ENCODE results near the gene PSMD9. TPM values are rescaled to one million over a fixed set of nuclear protein-coding genes. Genes with fewer than 3 reads are reported as not detected.

PSMD9 gene
- total RNA-seq, 1 experiment from 2014 or later = 55.5 TPM

DNA sequence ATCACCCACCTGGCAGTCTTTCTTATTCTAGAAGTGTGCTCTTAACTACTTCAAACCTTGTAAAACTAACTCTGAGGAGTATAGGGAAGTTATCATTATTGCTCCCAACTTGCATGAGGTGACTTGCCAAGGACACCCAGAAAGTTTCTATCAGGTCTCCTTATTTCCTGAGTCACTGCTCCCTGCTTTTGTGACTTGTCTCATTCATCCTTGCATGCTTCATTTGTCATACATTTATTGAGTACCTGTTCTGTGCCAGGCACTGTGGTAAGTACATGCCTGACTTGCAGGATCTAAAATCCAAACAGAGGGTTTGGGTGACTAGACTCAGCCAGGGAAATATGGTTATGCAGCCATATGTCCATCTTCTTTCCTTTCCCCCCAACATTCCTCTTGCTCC, 55.3 kb downstream of the PSMD9 start:
- no peak overlapping the region for H3K4me2 ChIP-seq (ENCODE audit: low read length)
- H3K79me2 ChIP-seq (ENCODE audit: insufficient read depth, low read length) = no peaks in the 10 kb centered on the region
- H3K4me1 ChIP-seq (ENCODE audit: control insufficient read depth in 1 of 2, insufficient read depth in 2 of 2, low read length in 2 of 2) = no peaks in the 10 kb centered on the region
- H3K9me2 ChIP-seq (ENCODE audit: insufficient read depth) = no peaks in the 10 kb centered on the region
- H3K9ac ChIP-seq (ENCODE audit: low read length) = no peak overlapping the region
- POLR2A ChIA-PET = no interaction called here
- TF ChIP-seq CEBPB (IDR thresholded peaks at IDR 0.05; ENCODE audit: low read depth) (no peak), YY1 (IDR thresholded peaks at IDR 0.05; ENCODE audit: extremely low read depth, insufficient replicate concordance, low read depth, low read length) (no peak), CBX3 (IDR thresholded peaks at IDR 0.05; ENCODE audit: low read depth) (no peak), RAD21 (IDR thresholded peaks at IDR 0.05; ENCODE audit: low read depth) (no peak), SP1 (IDR thresholded peaks at IDR 0.05; ENCODE audit: low read depth) (no peak), POLR2A (IDR thresholded peaks at IDR 0.05; ENCODE audit: borderline replicate concordance, extremely low read depth, insufficient read depth, insufficient read length) (no peak), EZH2 (IDR thresholded peaks at IDR 0.05) (no peak), ZNF274 (IDR thresholded peaks at IDR 0.05; ENCODE audit: low read depth, low read length) (no peak), EGR1 (IDR thresholded peaks at IDR 0.05; ENCODE audit: low read depth) (no peak), FOSL1 (IDR thresholded peaks at IDR 0.05; ENCODE audit: low read depth) (no peak), SRF (IDR thresholded peaks at IDR 0.05; ENCODE audit: low read depth) (no peak), EZH2phosphoT487 (IDR thresholded peaks at IDR 0.05; ENCODE audit: borderline replicate concordance) (no peak)
- TF ChIP-seq, protein P1, sequence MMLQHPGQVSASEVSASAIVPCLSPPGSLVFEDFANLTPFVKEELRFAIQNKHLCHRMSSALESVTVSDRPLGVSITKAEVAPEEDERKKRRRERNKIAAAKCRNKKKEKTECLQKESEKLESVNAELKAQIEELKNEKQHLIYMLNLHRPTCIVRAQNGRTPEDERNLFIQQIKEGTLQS (IDR thresholded peaks at IDR 0.05) = no peak
- TF ChIP-seq, protein P2, sequence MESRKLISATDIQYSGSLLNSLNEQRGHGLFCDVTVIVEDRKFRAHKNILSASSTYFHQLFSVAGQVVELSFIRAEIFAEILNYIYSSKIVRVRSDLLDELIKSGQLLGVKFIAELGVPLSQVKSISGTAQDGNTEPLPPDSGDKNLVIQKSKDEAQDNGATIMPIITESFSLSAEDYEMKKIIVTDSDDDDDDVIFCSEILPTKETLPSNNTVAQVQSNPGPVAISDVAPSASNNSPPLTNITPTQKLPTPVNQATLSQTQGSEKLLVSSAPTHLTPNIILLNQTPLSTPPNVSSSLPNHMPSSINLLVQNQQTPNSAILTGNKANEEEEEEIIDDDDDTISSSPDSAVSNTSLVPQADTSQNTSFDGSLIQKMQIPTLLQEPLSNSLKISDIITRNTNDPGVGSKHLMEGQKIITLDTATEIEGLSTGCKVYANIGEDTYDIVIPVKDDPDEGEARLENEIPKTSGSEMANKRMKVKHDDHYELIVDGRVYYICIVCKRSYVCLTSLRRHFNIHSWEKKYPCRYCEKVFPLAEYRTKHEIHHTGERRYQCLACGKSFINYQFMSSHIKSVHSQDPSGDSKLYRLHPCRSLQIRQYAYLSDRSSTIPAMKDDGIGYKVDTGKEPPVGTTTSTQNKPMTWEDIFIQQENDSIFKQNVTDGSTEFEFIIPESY (IDR thresholded peaks at IDR 0.05; ENCODE audit: extremely low read depth, insufficient replicate concordance, low read length) = no peak
- TF ChIP-seq, protein P3, sequence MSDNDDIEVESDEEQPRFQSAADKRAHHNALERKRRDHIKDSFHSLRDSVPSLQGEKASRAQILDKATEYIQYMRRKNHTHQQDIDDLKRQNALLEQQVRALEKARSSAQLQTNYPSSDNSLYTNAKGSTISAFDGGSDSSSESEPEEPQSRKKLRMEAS (IDR thresholded peaks at IDR 0.05) = no peak
- TF ChIP-seq, protein P4, sequence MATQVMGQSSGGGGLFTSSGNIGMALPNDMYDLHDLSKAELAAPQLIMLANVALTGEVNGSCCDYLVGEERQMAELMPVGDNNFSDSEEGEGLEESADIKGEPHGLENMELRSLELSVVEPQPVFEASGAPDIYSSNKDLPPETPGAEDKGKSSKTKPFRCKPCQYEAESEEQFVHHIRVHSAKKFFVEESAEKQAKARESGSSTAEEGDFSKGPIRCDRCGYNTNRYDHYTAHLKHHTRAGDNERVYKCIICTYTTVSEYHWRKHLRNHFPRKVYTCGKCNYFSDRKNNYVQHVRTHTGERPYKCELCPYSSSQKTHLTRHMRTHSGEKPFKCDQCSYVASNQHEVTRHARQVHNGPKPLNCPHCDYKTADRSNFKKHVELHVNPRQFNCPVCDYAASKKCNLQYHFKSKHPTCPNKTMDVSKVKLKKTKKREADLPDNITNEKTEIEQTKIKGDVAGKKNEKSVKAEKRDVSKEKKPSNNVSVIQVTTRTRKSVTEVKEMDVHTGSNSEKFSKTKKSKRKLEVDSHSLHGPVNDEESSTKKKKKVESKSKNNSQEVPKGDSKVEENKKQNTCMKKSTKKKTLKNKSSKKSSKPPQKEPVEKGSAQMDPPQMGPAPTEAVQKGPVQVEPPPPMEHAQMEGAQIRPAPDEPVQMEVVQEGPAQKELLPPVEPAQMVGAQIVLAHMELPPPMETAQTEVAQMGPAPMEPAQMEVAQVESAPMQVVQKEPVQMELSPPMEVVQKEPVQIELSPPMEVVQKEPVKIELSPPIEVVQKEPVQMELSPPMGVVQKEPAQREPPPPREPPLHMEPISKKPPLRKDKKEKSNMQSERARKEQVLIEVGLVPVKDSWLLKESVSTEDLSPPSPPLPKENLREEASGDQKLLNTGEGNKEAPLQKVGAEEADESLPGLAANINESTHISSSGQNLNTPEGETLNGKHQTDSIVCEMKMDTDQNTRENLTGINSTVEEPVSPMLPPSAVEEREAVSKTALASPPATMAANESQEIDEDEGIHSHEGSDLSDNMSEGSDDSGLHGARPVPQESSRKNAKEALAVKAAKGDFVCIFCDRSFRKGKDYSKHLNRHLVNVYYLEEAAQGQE (IDR thresholded peaks at IDR 0.05; ENCODE audit: low read depth) = no peak
- RAD21 ChIA-PET (ENCODE audit: low non-redundant PET in 1 of 2, low total read pairs in 2 of 2, uncharacterized antibody in 2 of 2, unreplicated experiment in 2 of 2) = no interaction called here
- intact Hi-C loops (cut with micrococcal nuclease) = no loop called here
- BruUV-seq (replicated peaks) = no TSS peak
- H3K36me3 ChIP-seq (ENCODE audit: control insufficient read depth in 1 of 2, insufficient read depth in 2 of 2, low read length in 2 of 2) = no peaks in the 10 kb centered on the region
- no peaks in the 10 kb centered on the region for H3K27me3 ChIP-seq (ENCODE audit: insufficient read depth, low read length)
- no peaks in the 10 kb centered on the region for H4K20me1 ChIP-seq (ENCODE audit: insufficient read depth)
- CTCF ChIA-PET = no interaction called here
- H3K27ac ChIP-seq (ENCODE audit: low read depth, low read length) = no peak overlapping the region
- ATAC-seq (no peak), DNase-seq (ENCODE audit: low read depth, low spot score) (no peak)
- no peak overlapping the region for H3K4me3 ChIP-seq (replicated peaks in 1 of 2; ENCODE audit: low read depth in 1 of 2, low read length in 2 of 2)
- no peaks in the 10 kb centered on the region for H3K9me3 ChIP-seq (ENCODE audit: control insufficient read depth in 1 of 2, insufficient read depth in 1 of 2, low read depth in 1 of 2, low read length in 2 of 2)
- no peak overlapping the region for H2AFZ ChIP-seq (ENCODE audit: low read depth, low read length, poor library complexity, severe bottlenecking)

Data from HCT116 (cell line).